ENCODE results near the gene FCN1.

FCN1 gene

GRCh38 chr9:134944916-134945315, 27.2 kb upstream of the FCN1 start:
- H3K27me3 ChIP-seq (replicated peaks) = peaks cover 2% of the 10 kb centered on the region
- in situ Hi-C loops (cut with HindIII; ENCODE audit: low pct_ligation_motif_present, low sequenced_read_pairs) = no loop called here

GRCh38 chr9:134944351-134944802, 26.7 kb upstream of the FCN1 start:
- DNase-seq = no peak
- Histone ChIP-seq H3K36me3 (replicated peaks) (no peaks in the 10 kb centered on the region), H3K4me3 (ENCODE audit: low read depth, low read length) (no peak overlapping the region), H3K27me3 (replicated peaks) (peaks cover 2% of the 10 kb centered on the region), H3K27ac (no peak overlapping the region)
- in situ Hi-C loops (cut with HindIII; ENCODE audit: low pct_ligation_motif_present, low sequenced_read_pairs) = no loop called here
- no peak for TF ChIP-seq CTCF (IDR thresholded peaks at IDR 0.05; ENCODE audit: low read depth, low read length, missing control alignments)

More at GRCh38 chr9:134944916-134945315, 27.2 kb upstream of the FCN1 start:
- Histone ChIP-seq H3K4me3 (ENCODE audit: low read depth, low read length) (no peak overlapping the region), H3K36me3 (replicated peaks) (no peaks in the 10 kb centered on the region), H3K27ac (no peak overlapping the region)
- DNase-seq = no peak
- TF ChIP-seq CTCF (IDR thresholded peaks at IDR 0.05; ENCODE audit: low read depth, low read length, missing control alignments) = no peak

- Histone ChIP-seq H3K36me3 (replicated peaks) (no peaks in the 10 kb centered on the region), H3K27me3 (replicated peaks) (peaks cover 2% of the 10 kb centered on the region), H3K4me3 (ENCODE audit: low read depth, low read length) (no peak overlapping the region), H3K27ac (no peak overlapping the region)
- in situ Hi-C loops (cut with HindIII; ENCODE audit: low pct_ligation_motif_present, low sequenced_read_pairs) = no loop called here
- no peak for TF ChIP-seq CTCF (IDR thresholded peaks at IDR 0.05; ENCODE audit: low read depth, low read length, missing control alignments)
- DNase-seq = no peak
Observed at GRCh38 chr9:134943836-134944235, 26.1 kb upstream of the FCN1 start.

GRCh38 chr9:134943411-134943810, 25.7 kb upstream of the FCN1 start:
- Histone ChIP-seq H3K36me3 (replicated peaks) (no peaks in the 10 kb centered on the region), H3K4me3 (ENCODE audit: low read depth, low read length) (no peak overlapping the region), H3K27me3 (replicated peaks) (peaks cover 2% of the 10 kb centered on the region), H3K27ac (no peak overlapping the region)
- no peak for TF ChIP-seq CTCF (IDR thresholded peaks at IDR 0.05; ENCODE audit: low read depth, low read length, missing control alignments)
- no peak for DNase-seq
- in situ Hi-C loops (cut with HindIII; ENCODE audit: low pct_ligation_motif_present, low sequenced_read_pairs) = no loop called here

DNA sequence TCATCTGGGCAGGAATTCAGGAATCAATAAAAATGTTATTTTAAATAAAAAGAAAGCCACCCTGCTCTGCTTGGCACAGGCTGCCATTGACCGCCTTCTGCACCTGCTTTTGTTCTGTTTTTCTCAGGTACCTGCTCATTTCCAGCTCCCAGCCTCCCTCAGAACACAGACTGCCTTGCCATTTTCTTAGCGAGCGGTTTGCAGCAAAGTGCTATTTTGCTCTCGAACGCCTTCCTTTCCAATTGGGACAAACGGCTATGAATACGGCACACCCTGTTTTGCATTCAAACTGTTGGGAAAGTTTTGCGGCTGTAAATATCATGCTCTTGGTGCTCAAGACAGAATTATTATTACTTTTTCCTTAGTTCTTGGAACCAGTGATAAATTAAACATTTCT, 25.1 kb upstream of the FCN1 start:
- H3K4me3 ChIP-seq (ENCODE audit: low read depth, low read length) = no peak overlapping the region
- DNase-seq = no peak
- peaks cover 2% of the 10 kb centered on the region for H3K27me3 ChIP-seq (replicated peaks)
- TF ChIP-seq CTCF (IDR thresholded peaks at IDR 0.05; ENCODE audit: low read depth, low read length, missing control alignments) = no peak
- no peaks in the 10 kb centered on the region for H3K36me3 ChIP-seq (replicated peaks)
- in situ Hi-C loops (cut with HindIII; ENCODE audit: low pct_ligation_motif_present, low sequenced_read_pairs) = no loop called here
- no peak overlapping the region for H3K27ac ChIP-seq

DNA sequence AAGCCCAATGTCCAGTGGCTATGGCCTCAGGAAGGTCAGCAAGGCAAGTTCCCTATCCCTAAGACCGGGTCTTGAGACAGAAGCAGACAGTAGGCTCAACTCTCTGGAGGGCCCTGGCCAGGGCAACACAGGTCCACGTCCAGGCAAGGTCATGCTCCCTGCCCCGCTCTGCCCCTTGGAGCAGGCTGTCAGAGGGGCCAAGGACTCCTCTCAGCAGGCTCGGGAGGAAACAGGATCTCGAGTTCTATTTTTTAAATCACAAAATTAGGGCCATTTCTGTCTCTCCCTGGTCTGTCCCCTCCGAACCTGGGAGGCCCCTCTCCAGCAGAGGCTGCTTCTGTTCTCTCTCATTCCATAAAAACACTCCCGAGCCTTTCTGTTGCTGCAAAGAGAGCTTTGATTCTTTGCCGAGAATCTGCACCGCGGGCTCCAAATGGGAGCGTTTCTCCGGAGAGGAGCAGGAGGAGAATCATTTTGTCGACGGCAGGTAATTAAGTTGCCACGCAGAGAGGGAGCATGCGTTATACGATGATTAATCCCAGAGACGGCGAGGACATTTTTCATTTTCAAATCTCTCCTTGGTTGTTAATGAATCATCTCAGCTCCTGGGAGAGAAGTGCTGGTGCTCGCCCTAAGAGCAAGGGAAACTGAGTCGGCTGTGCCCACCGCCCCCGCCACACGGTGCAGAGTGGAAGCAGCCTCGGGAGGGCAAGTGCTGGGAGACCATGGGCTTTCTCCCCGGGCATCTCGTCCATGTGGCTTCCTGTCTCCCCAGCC, 24.5 kb upstream of the FCN1 start:
- Histone ChIP-seq H3K27me3 (replicated peaks) (peaks cover 2% of the 10 kb centered on the region), H3K27ac (no peak overlapping the region), H3K4me3 (ENCODE audit: low read depth, low read length) (no peak overlapping the region), H3K36me3 (replicated peaks) (no peaks in the 10 kb centered on the region)
- TF ChIP-seq CTCF (IDR thresholded peaks at IDR 0.05; ENCODE audit: low read depth, low read length, missing control alignments) = no peak
- no peak for DNase-seq
- in situ Hi-C loops (cut with HindIII; ENCODE audit: low pct_ligation_motif_present, low sequenced_read_pairs) = no loop called here
